Measurements from ENCODE around the gene WASHC4.

DNA sequence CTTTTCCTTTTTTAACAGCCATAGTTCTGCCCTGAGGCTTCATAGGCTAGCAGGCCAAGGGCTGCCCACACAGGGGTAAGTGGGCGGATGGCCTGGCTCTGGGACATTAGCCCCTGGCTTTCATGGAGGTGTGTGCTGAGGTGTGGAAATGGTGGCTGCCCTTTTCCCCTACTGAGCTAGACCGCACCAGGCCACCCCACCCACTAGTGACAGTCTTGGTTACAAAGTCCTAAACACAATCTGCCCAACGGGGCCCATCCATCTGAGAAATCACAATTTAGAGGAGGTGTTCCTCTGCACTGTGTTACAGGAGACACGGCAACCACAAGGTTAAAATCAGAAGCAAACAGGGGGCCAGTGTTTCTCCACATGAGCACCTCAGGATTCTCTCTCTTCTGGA is 92.9 kb downstream of the WASHC4 start:
- TF ChIP-seq, protein P1, sequence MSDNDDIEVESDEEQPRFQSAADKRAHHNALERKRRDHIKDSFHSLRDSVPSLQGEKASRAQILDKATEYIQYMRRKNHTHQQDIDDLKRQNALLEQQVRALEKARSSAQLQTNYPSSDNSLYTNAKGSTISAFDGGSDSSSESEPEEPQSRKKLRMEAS (IDR thresholded peaks at IDR 0.05; ENCODE audit: low read depth): no peak
- TF ChIP-seq NRF1 (IDR thresholded peaks at IDR 0.05; ENCODE audit: low read depth, low read length): no peak
- TF ChIP-seq, protein P2, sequence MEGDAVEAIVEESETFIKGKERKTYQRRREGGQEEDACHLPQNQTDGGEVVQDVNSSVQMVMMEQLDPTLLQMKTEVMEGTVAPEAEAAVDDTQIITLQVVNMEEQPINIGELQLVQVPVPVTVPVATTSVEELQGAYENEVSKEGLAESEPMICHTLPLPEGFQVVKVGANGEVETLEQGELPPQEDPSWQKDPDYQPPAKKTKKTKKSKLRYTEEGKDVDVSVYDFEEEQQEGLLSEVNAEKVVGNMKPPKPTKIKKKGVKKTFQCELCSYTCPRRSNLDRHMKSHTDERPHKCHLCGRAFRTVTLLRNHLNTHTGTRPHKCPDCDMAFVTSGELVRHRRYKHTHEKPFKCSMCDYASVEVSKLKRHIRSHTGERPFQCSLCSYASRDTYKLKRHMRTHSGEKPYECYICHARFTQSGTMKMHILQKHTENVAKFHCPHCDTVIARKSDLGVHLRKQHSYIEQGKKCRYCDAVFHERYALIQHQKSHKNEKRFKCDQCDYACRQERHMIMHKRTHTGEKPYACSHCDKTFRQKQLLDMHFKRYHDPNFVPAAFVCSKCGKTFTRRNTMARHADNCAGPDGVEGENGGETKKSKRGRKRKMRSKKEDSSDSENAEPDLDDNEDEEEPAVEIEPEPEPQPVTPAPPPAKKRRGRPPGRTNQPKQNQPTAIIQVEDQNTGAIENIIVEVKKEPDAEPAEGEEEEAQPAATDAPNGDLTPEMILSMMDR (IDR thresholded peaks at IDR 0.05): no peak

Data from SK-N-SH (cell line).